Lung (tissue), 12 donors: ENCODE results near the gene ADIPOQ. TPM values are rescaled to one million over a fixed set of nuclear protein-coding genes. Genes with fewer than 3 reads are reported as not detected.

ENCODE experiments used
- ATAC-seq: fragments of 200-7000 bp; cut with Tn5 transposase; one replicate; pipeline ENCODE4 v1.9.1; 2020; ENCODE audit warnings: moderate number of reproducible peaks; ENCODE audit not compliant: insufficient read depth, low FRiP score
- DNase-seq, 3 donors: peaks; one replicate each; pipeline ENCODE4 v3.0.0-alpha.2; 2013 to 2017
- H3K27ac ChIP-seq, 2 donors: one replicate each; pipeline ENCODE4 v1.5.1; 2013; ENCODE audit warnings: mild to moderate bottlenecking in 2 of 2, moderate library complexity in 2 of 2, control low read depth in 1 of 2, inconsistent platforms in 1 of 2, low read depth in 1 of 2, low read length in 1 of 2
- H3K27me3 ChIP-seq, 3 donors: one replicate each; pipeline ENCODE4 v1.5.1; 2013; ENCODE audit warnings: low read length in 2 of 3; ENCODE audit not compliant: control insufficient read depth in 3 of 3, insufficient read depth in 3 of 3
- H3K36me3 ChIP-seq, 4 donors: one replicate each; pipeline ENCODE4 v1.5.1; 2013; ENCODE audit warnings: low read length in 4 of 4, mild to moderate bottlenecking in 1 of 4, moderate library complexity in 1 of 4; ENCODE audit not compliant: control insufficient read depth in 4 of 4, insufficient read depth in 4 of 4
- H3K4me1 ChIP-seq, 5 donors: one replicate each; pipeline ENCODE4 v1.5.1; 2013; ENCODE audit warnings: low read length in 5 of 5, mild to moderate bottlenecking in 2 of 5, moderate library complexity in 1 of 5; ENCODE audit not compliant: control insufficient read depth in 5 of 5, insufficient read depth in 5 of 5
- H3K4me3 ChIP-seq: one replicate; pipeline ENCODE4 v1.5.1; 2013; ENCODE audit warnings: mild to moderate bottlenecking, control low read depth, moderate library complexity
- H3K9ac ChIP-seq, 2 donors: one replicate each; pipeline ENCODE4 v1.5.1; 2013; ENCODE audit warnings: low read length in 2 of 2, control low read depth in 1 of 2; ENCODE audit not compliant: insufficient read depth in 1 of 2
- H3K9me3 ChIP-seq, 4 donors: one replicate each; pipeline ENCODE4 v1.5.1; 2013; ENCODE audit warnings: low read length in 3 of 4, mild to moderate bottlenecking in 1 of 4, moderate library complexity in 1 of 4; ENCODE audit not compliant: control insufficient read depth in 4 of 4, insufficient read depth in 3 of 4
- CTCF ChIP-seq: IDR thresholded peaks from 2 replicates; pipeline ENCODE4 v1.5.1; 2012; ENCODE audit warnings: mild to moderate bottlenecking; ENCODE audit errors: control extremely low read depth, extremely low read depth
- WGBS, 2 donors: extraction: QIAGEN DNeasy Blood & Tissue Kit; methylation state at CpG; one replicate each; pipeline ENCODE4 v1.1.7; 2013; 5-methylcytosine and 5-hydroxymethylcytosine counted together
- polyA plus RNA-seq, 2 donors: library from polyadenylated mRNA; stranded (reverse); fragments of 200-250 nt; gene quantifications; one replicate each; pipeline ENCODE4 v1.2.1, GENCODE V29; 2013
- total RNA-seq, 2 donors: library from RNA; depleted of rRNA in 1 of 2; stranded (reverse); fragments of >200 nt in 1 of 2; gene quantifications; one replicate each; pipeline ENCODE4 v1.2.1, GENCODE V29; 2014 to 2021
- donor health status: control.
- donor health status: control.
- donor health status: Bipolar disorder and iron deficiency.
- donor health status: healthy.
- donor health status: DM: yes; HTN: yes; CAD: no.

ADIPOQ gene
- total and polyA plus RNA-seq, 4 donors = 0.01 to 0.09 TPM; not detected in 2

GRCh38 chr3:186828340-186828739 lies 14.2 kb upstream of the ADIPOQ start:
- ATAC-seq (no peak), DNase-seq (no peak)
- H3K36me3 ChIP-seq = no peaks in the 10 kb centered on the region
- H3K27ac ChIP-seq = no peak overlapping the region
- H3K27me3 ChIP-seq = peaks cover 0 to 90% (median 69%) of the 10 kb centered on the region in 3 donors
- H3K9me3 ChIP-seq = peaks cover 0 to 5% (median 0%) of the 10 kb centered on the region in 4 donors
- H3K4me3 ChIP-seq = no peak overlapping the region
- no peak overlapping the region for H3K9ac ChIP-seq
- 21 to 27% methylated on average over 5 of the region's 5 CpGs for WGBS, 2 donors
- H3K4me1 ChIP-seq = peaks cover 0 to 8% (median 0%) of the 10 kb centered on the region in 5 donors
- no peak for TF ChIP-seq CTCF

GRCh38 chr3:186831798-186832197 lies 10.7 kb upstream of the ADIPOQ start:
- Histone ChIP-seq H3K36me3 (no peaks in the 10 kb centered on the region), H3K9ac (no peak overlapping the region), H3K27ac (no peak overlapping the region), H3K27me3 (peaks cover 0 to 59% (median 46%) of the 10 kb centered on the region in 3 donors), H3K9me3 (peaks cover 0 to 3% (median 0%) of the 10 kb centered on the region in 4 donors), H3K4me3 (no peak overlapping the region), H3K4me1 (peaks cover 0 to 5% (median 0%) of the 10 kb centered on the region in 5 donors)
- ATAC-seq (no peak), DNase-seq (no peak)
- TF ChIP-seq CTCF = no peak
- WGBS, 2 donors = 60 to 65% methylated on average over 4 of the region's 4 CpGs

GRCh38 chr3:186832276-186832675 lies 10.2 kb upstream of the ADIPOQ start:
- peaks cover 0 to 2% (median 0%) of the 10 kb centered on the region in 5 donors for H3K4me1 ChIP-seq
- H3K9ac ChIP-seq = no peak overlapping the region
- H3K9me3 ChIP-seq = peaks cover 0 to 3% (median 0%) of the 10 kb centered on the region in 4 donors
- H3K27me3 ChIP-seq = peaks cover 0 to 57% (median 46%) of the 10 kb centered on the region in 3 donors
- DNase-seq = no peak
- H3K27ac ChIP-seq = no peak overlapping the region
- no peak for TF ChIP-seq CTCF
- H3K36me3 ChIP-seq = no peaks in the 10 kb centered on the region
- no peak for ATAC-seq
- H3K4me3 ChIP-seq = no peak overlapping the region
- WGBS, 2 donors = 94% methylated on average over 1 of the region's 1 CpG
